ENCODE measurements around the gene TMEM132C.

DNA sequence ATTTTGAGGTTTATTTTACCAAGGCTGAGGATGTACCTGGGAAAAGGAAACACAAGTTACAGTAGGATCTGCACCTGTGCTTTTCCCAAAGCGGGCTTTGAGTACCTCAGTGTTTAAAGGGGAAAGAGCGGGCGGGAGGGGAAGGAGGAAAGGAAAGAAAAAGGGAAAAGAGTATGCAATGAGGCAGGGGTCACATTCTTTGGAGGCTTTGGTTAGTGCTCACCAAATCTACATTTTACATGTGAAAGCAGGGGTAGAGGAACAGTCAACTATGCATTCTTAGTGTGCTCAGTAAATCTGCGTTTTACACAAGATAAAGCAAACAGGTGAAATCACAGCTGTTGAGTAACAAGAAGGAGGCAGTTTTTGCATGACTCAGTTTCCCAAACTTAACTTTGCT, 242.2 kb downstream of the TMEM132C start:
- no peak for TF ChIP-seq POLR2A (IDR thresholded peaks at IDR 0.05; ENCODE audit: low read depth, low read length)
- no peak for TF ChIP-seq TAF1 (IDR thresholded peaks at IDR 0.05; ENCODE audit: low read depth, low read length)
- TF ChIP-seq PAX5 (IDR thresholded peaks at IDR 0.05; ENCODE audit: insufficient read depth, low read length, severe bottlenecking): no peak
- no peak for TF ChIP-seq POLR2AphosphoS5 (IDR thresholded peaks at IDR 0.05; ENCODE audit: low read depth, low read length)
